Spleen (tissue), 11 donors: Measurements from ENCODE around the gene NGEF. TPM values are rescaled to one million over a fixed set of nuclear protein-coding genes. Genes with fewer than 3 reads are reported as not detected.

Source experiments
- DNase-seq: peaks from one replicate; pipeline ENCODE4 v3.0.0-alpha.2; 2020
- H3K27ac ChIP-seq, 8 donors: fragments of 200-600 bp; sonication (generic) in 7 of 8; 1 replicate in 4 of 8; 2 replicates in 4 of 8; pipeline versions ENCODE4 v1.5.0 to v1.8.0; 2016 to 2021; ENCODE audit warnings: inconsistent platforms in 4 of 8, mild to moderate bottlenecking in 4 of 8, moderate library complexity in 1 of 8
- H3K27me3 ChIP-seq, 7 donors: fragments of 200-600 bp; sonication (generic) in 6 of 7; replicated peaks in 1 of 7; 1 replicate in 4 of 7; 2 replicates in 3 of 7; pipeline versions ENCODE4 v1.5.0 to v1.8.0; 2016 to 2021; ENCODE audit warnings: inconsistent platforms in 3 of 7, mild to moderate bottlenecking in 1 of 7
- H3K36me3 ChIP-seq, 6 donors: fragments of 200-600 bp; sonication (generic) in 5 of 6; 1 replicate in 4 of 6; 2 replicates in 2 of 6; pipeline versions ENCODE4 v1.5.0 to v1.8.0; 2016 to 2021; ENCODE audit warnings: inconsistent platforms in 2 of 6
- H3K4me1 ChIP-seq, 6 donors: fragments of 200-600 bp; sonication (generic) in 5 of 6; 1 replicate in 3 of 6; 2 replicates in 3 of 6; pipeline versions ENCODE4 v1.5.0 to v1.8.0; 2016 to 2021; ENCODE audit warnings: inconsistent platforms in 3 of 6
- H3K4me3 ChIP-seq, 8 donors: fragments of 200-600 bp; sonication (generic) in 7 of 8; 1 replicate in 4 of 8; 2 replicates in 4 of 8; pipeline versions ENCODE4 v1.5.0 to v1.8.0; 2016 to 2021; ENCODE audit warnings: inconsistent platforms in 4 of 8, mild to moderate bottlenecking in 4 of 8, moderate library complexity in 2 of 8
- H3K9me3 ChIP-seq, 8 donors: fragments of 200-600 bp; sonication (generic) in 7 of 8; 1 replicate in 4 of 8; 2 replicates in 4 of 8; pipeline versions ENCODE4 v1.5.0 to v1.8.0; 2016 to 2021; ENCODE audit warnings: inconsistent platforms in 4 of 8
- POLR2A ChIP-seq, 3 donors: fragments of 450-650 bp; IDR thresholded peaks; one replicate each; pipeline ENCODE4 v1.5.1; 2017; ENCODE audit warnings: antibody characterized with exemption in 3 of 3, mild to moderate bottlenecking in 1 of 3
- POLR2AphosphoS5 ChIP-seq, 3 donors: sonication (generic); formaldehyde crosslinking; IDR thresholded peaks; one replicate each; pipeline ENCODE4 v1.5.1; 2017; ENCODE audit warnings: antibody characterized with exemption in 3 of 3
- WGBS, 5 donors: extraction: QIAGEN DNeasy Blood & Tissue Kit in 3 of 5; methylation state at CpG; one replicate each; pipeline versions ENCODE4 v1.1.5 to v1.1.7; 2013 to 2018; 5-methylcytosine and 5-hydroxymethylcytosine counted together
- intact Hi-C: fragments of 100-400 bp; cut with DNase I; formaldehyde crosslinking; loops from one replicate; pipeline ENCODE4 v1.15.0; 2023; ENCODE audit warnings: low total_unique reads
- polyA plus RNA-seq, 3 donors: library from polyadenylated mRNA; stranded (reverse); fragments of 200-250 nt; gene quantifications; one replicate each; pipeline ENCODE4 v1.2.1, GENCODE V29; 2013
- total RNA-seq, 7 donors: library from RNA; depleted of rRNA in 3 of 7; stranded (reverse); fragments of >200 nt in 3 of 7; fragmentation: NEBNext Ultra II Directional in 4 of 7; extraction: Animal tissue kit (Norgen Biotek cat#: 25700) in 4 of 7; gene quantifications; one replicate each; pipeline versions ENCODE4 v1.1.0 to v1.2.1, GENCODE V29; 2016 to 2021
- TF ChIP-seq, protein P1 (sequence below), 11 experiments: fragments of 200-600 bp in 7 of 11; fragments of 450-650 bp in 4 of 11; sonication (generic) in 4 of 11; IDR thresholded peaks in 8 of 11; conservative IDR thresholded peaks in 3 of 11; 1 replicate in 7 of 11; 2 replicates in 4 of 11; pipeline versions ENCODE4 v1.4.0 to v1.8.0; 2016 to 2021; ENCODE audit warnings: antibody characterized with exemption in 11 of 11, inconsistent platforms in 4 of 11, mild to moderate bottlenecking in 1 of 11
- donor health status: healthy with polysubstance abuse.
- donor health status: DM: no; HTN: no; CAD: no; lungs with moderate emphysema.
- donor health status: DM: no; HTN: no; CAD: no.
- donor health status: Bipolar disorder and iron deficiency.
- donor health status: healthy.
- donor health status: DM: no; HTN: no; CAD: no.
- donor health status: DM: yes; HTN: yes; CAD: no.

Gene NGEF
- total and polyA plus RNA-seq, 10 donors: 0.23 to 0.79 (median 0.43) TPM; not detected in 5

DNA sequence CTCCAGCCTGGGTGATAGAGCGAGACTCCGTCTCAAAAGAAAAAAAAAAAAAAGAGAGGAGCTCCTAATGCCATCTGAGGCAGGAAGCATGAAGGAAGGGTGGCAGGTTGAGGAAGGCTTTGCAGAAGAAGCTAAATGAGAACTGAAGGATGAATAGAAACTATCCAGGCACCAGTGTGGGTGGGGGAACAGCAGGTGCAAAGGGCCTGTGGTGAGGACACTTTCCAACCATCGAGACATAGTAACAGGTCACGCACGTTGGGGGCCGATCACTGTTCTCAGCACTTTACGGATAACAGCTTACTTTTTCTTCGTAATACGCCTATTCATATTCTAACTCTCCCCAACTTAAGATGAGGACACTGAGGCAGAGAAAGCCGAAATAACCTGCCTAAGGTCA, 58.4 kb downstream of the NGEF start:
- no peaks in the 10 kb centered on the region for H3K27me3 ChIP-seq
- peaks cover 0 to 36% (median 4%) of the 10 kb centered on the region in 6 donors for H3K4me1 ChIP-seq
- H3K9me3 ChIP-seq: no peaks in the 10 kb centered on the region
- WGBS, 5 donors: 85 to 95% (median 92%) methylated on average over 10 of the region's 10 CpGs
- TF ChIP-seq, protein P1, sequence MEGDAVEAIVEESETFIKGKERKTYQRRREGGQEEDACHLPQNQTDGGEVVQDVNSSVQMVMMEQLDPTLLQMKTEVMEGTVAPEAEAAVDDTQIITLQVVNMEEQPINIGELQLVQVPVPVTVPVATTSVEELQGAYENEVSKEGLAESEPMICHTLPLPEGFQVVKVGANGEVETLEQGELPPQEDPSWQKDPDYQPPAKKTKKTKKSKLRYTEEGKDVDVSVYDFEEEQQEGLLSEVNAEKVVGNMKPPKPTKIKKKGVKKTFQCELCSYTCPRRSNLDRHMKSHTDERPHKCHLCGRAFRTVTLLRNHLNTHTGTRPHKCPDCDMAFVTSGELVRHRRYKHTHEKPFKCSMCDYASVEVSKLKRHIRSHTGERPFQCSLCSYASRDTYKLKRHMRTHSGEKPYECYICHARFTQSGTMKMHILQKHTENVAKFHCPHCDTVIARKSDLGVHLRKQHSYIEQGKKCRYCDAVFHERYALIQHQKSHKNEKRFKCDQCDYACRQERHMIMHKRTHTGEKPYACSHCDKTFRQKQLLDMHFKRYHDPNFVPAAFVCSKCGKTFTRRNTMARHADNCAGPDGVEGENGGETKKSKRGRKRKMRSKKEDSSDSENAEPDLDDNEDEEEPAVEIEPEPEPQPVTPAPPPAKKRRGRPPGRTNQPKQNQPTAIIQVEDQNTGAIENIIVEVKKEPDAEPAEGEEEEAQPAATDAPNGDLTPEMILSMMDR (IDR thresholded peaks at IDR 0.05 in 8 of 11, conservative IDR thresholded peaks at IDR 0.05 in 3 of 11): no peak
- no peak for TF ChIP-seq POLR2A (IDR thresholded peaks at IDR 0.05)
- TF ChIP-seq POLR2AphosphoS5 (IDR thresholded peaks at IDR 0.05): no peak
- H3K4me3 ChIP-seq: no peak overlapping the region
- intact Hi-C loops: no loop called here
- no peak for DNase-seq
- no peaks in the 10 kb centered on the region for H3K36me3 ChIP-seq
- H3K27ac ChIP-seq: no peak overlapping the region

DNA sequence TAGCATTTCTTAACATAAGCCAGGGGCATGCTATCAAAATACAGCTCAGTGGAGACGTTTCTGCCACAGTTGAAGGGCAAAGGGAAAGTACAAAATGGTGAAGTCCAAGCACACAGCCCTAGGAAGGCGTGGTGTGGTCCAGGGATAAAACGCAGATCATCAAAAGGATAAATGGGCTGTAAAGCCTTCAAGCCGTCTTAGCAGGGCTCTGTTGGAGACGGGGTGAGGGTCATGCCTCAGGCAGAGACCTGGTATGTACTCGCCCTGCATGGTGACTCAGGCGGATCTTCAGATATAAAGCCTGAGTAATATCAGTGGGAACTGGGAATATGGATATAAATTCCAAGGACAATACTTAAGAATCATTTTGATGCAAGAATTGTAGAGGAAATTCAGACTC, 61.2 kb downstream of the NGEF start:
- H3K4me3 ChIP-seq: no peak overlapping the region
- no peaks in the 10 kb centered on the region for H3K36me3 ChIP-seq
- H3K27ac ChIP-seq: no peak overlapping the region
- no peak for DNase-seq
- H3K9me3 ChIP-seq: no peaks in the 10 kb centered on the region
- intact Hi-C loops: no loop called here
- H3K27me3 ChIP-seq: no peaks in the 10 kb centered on the region
- H3K4me1 ChIP-seq: peaks cover 0 to 20% (median 4%) of the 10 kb centered on the region in 6 donors
- 69 to 81% (median 73%) methylated on average over 7 of the region's 7 CpGs for WGBS, 5 donors
- TF ChIP-seq, protein P1 (IDR thresholded peaks at IDR 0.05 in 8 of 11, conservative IDR thresholded peaks at IDR 0.05 in 3 of 11): no peak
- TF ChIP-seq POLR2AphosphoS5 (IDR thresholded peaks at IDR 0.05) (no peak), POLR2A (IDR thresholded peaks at IDR 0.05) (no peak)

DNA sequence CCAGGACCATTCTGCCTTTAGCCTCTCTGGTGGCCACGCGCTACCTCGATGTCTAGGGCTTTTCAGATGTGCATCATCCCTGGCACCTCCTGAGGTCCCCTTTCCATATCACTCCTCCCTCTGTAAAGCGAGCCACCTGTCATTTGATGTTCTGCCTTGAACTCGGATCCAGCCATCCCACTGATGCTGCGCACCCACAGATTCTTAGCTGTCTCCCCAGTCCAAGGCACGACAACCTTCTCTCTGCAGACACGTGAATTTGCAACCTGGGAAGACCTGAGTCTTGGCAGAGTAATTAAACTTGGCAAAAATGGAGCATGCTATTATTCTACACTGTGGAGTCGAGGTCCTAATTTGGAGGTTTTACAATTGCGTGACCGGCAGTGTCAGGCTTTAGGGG, 61.9 kb downstream of the NGEF start:
- TF ChIP-seq POLR2AphosphoS5 (IDR thresholded peaks at IDR 0.05) (no peak), POLR2A (IDR thresholded peaks at IDR 0.05) (no peak)
- TF ChIP-seq, protein P1 (IDR thresholded peaks at IDR 0.05 in 8 of 11, conservative IDR thresholded peaks at IDR 0.05 in 3 of 11): no peak
- H3K9me3 ChIP-seq: no peaks in the 10 kb centered on the region
- no peak for DNase-seq
- peaks cover 0 to 13% (median 4%) of the 10 kb centered on the region in 6 donors for H3K4me1 ChIP-seq
- intact Hi-C loops: no loop called here
- H3K27me3 ChIP-seq: no peaks in the 10 kb centered on the region
- no peak overlapping the region for H3K4me3 ChIP-seq
- H3K36me3 ChIP-seq: no peaks in the 10 kb centered on the region
- H3K27ac ChIP-seq: no peak overlapping the region
- WGBS, 5 donors: 89 to 94% (median 92%) methylated on average over 11 of the region's 11 CpGs

DNA sequence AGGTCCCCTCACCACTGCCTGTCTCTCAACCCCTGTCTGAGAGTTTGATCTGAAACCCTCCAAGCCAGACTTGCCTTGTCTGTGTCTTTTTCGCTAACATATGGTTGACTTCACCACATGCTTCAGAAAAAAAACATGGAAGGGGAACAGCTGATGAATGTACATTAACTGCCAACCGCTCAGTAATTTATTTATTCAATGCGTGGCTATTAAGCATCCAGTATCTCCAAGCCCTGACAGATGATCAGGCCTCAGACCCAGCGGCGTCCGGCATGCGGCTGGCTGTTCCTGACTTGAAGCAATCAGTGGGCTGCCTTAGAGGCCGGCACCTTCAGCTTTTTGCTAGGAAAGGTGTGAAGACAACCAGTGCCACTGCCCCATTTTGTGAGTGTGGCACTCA, 62.3 kb downstream of the NGEF start:
- DNase-seq: no peak
- Histone ChIP-seq H3K4me1 (peaks cover 0 to 9% (median 2%) of the 10 kb centered on the region in 6 donors), H3K36me3 (no peaks in the 10 kb centered on the region), H3K4me3 (no peak overlapping the region), H3K9me3 (no peaks in the 10 kb centered on the region), H3K27ac (no peak overlapping the region), H3K27me3 (no peaks in the 10 kb centered on the region)
- TF ChIP-seq POLR2AphosphoS5 (IDR thresholded peaks at IDR 0.05): no peak
- intact Hi-C loops: no loop called here
- 81 to 91% (median 86%) methylated on average over 8 of the region's 8 CpGs for whole genome bisulfite sequencing, 5 donors

DNA sequence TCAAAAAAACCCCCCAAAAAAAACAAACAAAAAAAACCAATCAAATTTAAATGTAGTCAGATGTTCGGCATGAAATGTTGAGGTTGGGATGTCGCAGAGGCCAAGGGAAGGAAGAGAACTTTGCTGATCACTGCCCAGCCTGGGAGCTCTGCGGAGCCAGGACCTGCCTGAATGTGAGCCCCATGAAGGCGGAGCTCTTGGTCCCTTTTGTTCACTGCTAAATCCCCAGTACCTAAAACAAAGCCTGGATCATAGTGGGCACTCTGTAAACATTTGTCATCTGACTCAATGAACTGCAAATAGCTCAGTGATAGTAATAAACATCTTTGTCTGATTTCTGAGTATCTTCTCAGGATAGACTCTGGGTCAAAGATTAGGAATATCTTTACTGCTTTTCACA, 64.0 kb downstream of the NGEF start:
- no peak overlapping the region for H3K27ac ChIP-seq
- H3K9me3 ChIP-seq: no peaks in the 10 kb centered on the region
- H3K36me3 ChIP-seq: no peaks in the 10 kb centered on the region
- H3K4me3 ChIP-seq: no peak overlapping the region
- WGBS, 5 donors: 90 to 95% (median 92%) methylated on average over 4 of the region's 4 CpGs
- intact Hi-C loops: no loop called here
- TF ChIP-seq, protein P1 (IDR thresholded peaks at IDR 0.05 in 8 of 11, conservative IDR thresholded peaks at IDR 0.05 in 3 of 11): no peak
- TF ChIP-seq POLR2A (IDR thresholded peaks at IDR 0.05) (no peak), POLR2AphosphoS5 (IDR thresholded peaks at IDR 0.05) (no peak)
- DNase-seq: no peak
- no peaks in the 10 kb centered on the region for H3K4me1 ChIP-seq
- H3K27me3 ChIP-seq: no peaks in the 10 kb centered on the region
